NCI-H146 treated with DMSO at 0.1 percent for 48 hours (cell line): Measurements from ENCODE around the gene DMRTC1.
"Not testable (repeated sequence)": the region's sequence is repeated elsewhere in the genome, so short reads cannot be mapped to it uniquely, and the experiment has no call there.

ENCODE experiments used
- DNase-seq: peaks from one replicate; lab custom pipeline; 2025; ENCODE audit not compliant: unreplicated experiment; lab: John Stamatoyannopoulos, UW

DMRTC1 gene, protein sequence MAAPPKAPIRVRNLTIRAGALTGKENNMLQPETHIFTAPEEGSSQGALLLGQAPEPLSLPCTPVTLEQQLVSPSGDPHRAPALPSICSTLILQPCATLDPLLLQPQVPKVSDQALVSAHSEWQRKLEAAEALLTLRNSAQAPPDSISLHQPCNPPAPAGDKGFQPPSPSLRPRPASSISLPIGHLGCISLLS

DNA sequence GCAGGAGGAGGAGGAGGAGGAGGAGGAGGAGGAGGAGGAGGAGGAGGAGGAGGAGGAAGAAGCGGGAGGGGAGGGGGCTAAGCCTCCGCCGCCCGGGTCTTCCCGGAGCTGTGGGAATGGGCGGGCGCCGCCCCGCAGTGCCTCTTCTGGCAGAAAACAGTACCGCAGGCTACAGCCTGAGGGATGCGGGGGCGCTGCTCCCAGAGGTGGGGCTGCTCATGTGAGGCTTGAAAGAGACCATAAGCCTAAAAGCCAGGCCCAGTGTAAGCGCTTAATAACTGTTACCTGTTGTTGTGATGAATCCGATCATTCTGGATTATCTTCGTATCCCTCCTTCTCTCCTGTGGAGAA is at the start of gene DMRTC1:
Gene DMRTC1, minus strand, starts transcription at position 19 of the 351 bp plus-strand sequence. CDS start 68,143 bp downstream, outside the sequence.
- DNase-seq, result not testable (repeated sequence)

DNA sequence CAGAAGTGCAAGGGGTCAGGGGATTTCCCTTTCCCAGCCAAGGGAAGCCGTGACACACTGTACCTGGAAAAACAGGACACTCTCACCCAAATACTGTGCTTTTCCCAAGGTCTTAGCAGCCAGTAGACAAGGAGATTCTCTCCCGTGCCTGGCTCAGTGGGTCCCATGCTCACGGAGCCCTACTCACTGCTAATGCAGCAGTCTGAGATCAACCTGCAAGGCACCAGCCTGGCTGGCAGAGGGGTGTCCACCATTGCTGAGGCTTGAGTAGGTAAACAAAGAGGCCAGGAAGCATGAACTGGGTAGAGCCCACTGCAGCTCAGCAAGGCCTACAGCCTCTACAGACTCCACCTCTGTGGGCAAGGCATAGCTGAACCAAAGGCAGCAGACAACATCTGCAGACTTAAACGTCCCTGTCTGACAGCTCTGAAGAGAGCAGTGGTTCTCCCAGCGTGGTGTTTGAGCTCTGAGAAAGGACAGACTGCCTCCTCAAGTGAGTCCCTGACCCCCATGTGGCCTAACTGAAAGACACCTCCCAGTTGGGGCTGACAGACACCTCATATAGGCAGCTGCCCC is 37.3 kb upstream of the DMRTC1 start:
- not testable (repeated sequence) for DNase-seq

DNA sequence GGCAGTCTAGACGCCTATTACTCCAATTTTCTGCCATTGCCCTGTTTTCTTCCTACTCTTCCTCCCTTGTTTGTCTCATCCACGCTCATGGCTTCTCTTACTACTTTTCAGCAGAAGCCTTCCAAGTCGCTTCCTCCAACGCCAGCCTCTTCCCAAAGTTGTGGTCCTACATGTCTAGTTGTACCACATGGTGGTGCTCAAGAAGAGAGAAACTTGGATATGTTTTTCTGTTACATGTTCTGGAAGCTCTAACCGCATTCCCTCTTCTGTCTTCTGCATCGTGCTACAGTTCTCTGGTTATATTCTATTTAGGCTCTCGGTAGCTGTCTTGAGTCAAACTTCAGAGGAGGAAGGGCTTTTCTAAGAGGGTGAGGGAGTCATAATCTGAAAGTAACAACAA is 31.2 kb upstream of the DMRTC1 start:
- not testable (repeated sequence) for DNase-seq

DNA sequence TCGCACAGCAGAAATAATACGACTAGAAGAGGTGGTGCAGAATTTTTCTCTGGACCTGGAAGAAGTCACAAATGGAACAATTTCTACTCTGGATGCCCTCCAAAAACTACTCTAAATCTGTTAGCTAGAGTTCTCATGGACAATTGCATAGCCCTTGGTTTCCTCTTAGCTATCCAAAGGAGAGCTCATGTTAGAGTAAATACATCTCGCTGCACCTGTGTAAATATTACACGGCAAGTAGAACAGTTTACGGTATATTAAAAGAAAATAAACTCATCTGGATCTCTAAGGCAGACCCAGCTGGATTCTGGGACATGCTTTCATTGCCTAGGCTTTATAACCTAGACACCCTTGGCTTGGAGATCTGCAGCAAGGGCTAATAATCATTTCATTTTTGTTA is 28.2 kb upstream of the DMRTC1 start:
- DNase-seq, result not testable (repeated sequence)

DNA sequence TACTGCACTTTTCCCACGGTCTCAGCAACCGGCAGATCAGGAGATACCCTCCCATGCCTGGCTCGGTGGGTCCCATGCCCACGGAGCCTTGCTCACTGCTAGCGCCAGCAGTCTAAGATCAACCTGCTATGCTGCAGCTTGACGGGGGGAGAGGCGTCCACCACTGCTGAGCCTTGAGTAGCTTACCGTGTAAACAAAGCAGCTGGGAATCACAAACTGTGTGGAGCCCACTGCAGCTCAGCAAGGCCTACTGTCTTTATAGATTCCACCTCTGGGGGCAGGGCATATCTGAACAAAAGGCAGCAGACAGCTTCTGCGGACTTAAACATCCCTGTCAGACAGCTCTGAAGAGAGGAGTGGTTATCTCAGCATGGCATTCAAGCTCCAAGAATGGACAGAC is 16.3 kb upstream of the DMRTC1 start:
- DNase-seq, result not testable (repeated sequence)

- not testable (repeated sequence) for DNase-seq
Observed at GRCh38 chrX:72943035-72943818, 410 bp downstream of the DMRTC1 start.

DNA sequence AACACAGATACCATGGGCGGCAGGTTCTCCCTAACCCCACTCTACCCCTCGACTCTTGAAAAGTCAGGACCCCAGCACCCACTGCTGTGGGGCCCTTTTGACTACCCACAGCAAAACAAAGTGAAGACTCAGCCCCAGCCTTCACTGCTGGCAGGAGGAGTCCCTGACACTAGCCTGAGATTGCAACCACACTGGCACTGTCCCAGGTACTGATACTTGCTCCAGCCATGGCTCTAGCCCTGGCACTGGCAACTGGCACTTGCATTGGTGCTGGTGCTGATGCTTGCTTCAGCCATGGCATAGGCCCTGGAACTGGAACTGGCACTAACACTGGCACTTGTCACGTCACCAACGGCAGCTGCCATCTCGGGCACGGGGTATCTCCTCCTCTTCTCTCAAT is 1.4 kb downstream of the DMRTC1 start:
- not testable (repeated sequence) for DNase-seq

DNA sequence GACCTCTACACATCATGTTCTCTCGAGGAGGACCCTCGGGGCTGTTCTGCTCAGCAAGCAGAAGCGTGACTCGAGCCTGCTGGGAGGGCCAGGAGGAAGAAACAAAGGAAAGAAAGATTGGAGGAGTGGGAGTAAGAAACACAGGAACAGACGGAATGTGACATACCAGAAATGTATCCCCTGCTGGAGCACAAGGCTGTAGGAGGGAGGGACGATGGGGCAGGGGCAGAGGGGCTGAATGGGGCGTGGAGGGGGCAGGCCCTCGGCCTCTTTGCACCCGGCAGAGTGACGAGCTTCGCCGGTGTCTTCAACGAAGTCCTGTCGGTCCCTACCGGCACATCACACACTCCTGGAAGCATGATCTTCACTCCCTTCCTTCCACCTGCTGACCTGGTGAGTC is 5.7 kb downstream of the DMRTC1 start, which contains the start of gene FAM236A:
Gene FAM236A, plus strand, starts transcription at position 301 of the 400 bp plus-strand sequence. Its CDS starts 57 bp downstream, at position 358.
- not testable (repeated sequence) for DNase-seq

DNA sequence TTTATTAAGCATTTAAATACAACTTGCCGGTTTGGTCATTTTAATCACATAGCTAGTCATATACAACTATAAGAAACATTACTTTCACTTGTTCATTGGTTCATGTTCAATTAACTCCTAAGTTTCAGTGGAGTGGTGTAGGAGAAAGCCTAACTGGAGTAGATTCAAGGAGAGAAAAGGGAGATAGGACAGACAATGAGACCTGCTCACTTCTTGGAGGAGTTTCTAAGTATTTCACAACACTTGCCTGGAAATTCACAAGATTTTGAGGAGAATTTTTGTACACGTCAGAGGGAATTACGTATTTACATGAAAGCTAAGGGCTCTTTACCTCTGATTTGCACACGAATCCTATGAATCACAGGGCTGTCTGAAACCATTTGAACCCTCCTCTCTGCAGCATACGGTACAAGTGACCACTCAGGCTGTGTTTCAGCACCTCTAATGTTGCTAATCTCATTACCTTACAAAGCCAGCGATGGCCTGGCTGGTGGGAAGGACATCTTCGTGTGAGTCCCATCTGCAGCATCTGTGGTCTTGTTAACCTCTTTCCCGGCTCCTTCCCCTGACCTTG is 6.7 kb downstream of the DMRTC1 start:
- DNase-seq, result not testable (repeated sequence)

DNA sequence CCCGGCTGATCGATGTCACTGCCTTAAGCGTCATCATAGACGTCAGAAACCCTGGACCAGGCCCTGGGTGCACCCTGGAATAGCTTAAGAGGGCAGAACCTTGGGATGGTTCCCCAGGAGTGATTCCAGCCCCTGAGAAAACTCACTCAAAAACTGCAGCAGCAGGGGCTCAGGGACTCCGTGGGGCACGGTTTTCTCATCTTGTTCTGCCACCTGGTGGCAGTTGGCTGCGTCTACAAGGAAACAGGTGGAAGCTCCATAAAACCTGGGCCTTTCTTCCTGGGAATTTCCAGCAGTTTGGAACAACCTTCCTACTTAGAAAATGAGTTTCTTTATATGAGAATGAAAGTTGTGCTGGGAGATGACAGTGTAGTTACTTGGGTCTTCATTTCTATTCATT is 7.2 kb downstream of the DMRTC1 start:
- DNase-seq, result not testable (repeated sequence)

DNA sequence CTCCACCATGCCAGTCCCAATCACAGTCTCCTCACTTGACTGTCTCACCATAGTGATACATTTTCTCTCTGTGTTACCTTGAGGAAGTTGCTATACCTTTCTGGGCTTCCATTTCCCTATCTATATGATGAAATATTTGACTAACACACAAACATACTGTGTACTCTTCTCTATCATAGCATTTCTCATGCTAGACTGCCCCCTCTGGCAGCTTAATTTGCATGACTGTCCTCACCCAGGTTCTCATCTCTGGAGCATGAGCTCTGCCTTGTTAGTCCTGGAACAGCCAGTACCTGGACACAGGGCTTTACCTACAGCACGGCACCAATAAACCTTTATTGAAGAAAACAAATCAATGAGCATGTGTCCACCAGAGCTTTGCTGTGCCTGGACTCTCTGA is 11.4 kb downstream of the DMRTC1 start:
- not testable (repeated sequence) for DNase-seq

GRCh38 chrX:72916096-72916495 is 27.5 kb downstream of the DMRTC1 start:
- DNase-seq, result not testable (repeated sequence)

- DNase-seq, result not testable (repeated sequence)
Observed at GRCh38 chrX:72912315-72912714, 31.3 kb downstream of the DMRTC1 start, which contains the start of gene FAM236C. TSS of gene FAM236C (plus strand) at chrX:72912615. CDS start at chrX:72912715, 100 bp downstream.

DNA sequence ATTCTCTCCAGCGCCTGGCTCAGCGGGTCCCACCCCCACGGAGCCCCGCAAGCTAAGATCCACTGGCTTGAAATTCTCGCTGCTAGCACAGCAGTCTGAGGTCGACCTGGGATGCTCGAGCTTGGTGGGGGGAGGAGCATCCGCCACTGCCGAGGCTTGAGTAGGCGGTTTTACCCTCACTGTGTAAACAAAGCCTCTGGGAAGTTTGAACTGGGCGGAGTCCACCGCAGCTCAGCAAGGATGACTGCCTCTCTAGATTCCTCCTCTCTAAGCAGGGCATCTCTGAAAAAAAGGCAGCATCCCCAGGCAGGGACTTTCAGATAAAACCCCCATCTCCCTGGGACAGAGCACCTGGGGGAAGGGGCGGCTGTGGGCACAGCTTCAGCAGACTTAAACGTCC is 53.9 kb downstream of the DMRTC1 start:
- not testable (repeated sequence) for DNase-seq

GRCh38 chrX:72882898-72883297 is 60.7 kb downstream of the DMRTC1 start:
- DNase-seq, result not testable (repeated sequence)

DNA sequence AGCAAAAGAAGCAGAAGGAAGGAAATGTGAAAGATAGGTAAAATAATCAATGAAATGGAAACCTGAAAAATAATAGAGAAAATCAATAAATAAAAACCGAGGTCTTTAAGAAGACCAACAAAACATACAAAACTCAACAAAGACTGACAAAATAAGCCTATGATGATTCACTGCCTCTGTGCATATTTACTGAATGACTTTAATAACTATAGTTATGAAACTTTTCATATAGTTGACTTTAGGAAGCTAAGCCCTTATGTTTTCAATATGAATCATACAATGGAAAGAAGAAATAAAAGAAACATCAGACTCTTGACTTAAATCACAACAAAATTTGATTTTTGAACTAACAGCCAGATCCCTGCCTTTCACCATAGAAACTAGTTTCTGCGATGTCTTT is 106.1 kb downstream of the DMRTC1 start:
- DNase-seq, result not testable (repeated sequence)

DNA sequence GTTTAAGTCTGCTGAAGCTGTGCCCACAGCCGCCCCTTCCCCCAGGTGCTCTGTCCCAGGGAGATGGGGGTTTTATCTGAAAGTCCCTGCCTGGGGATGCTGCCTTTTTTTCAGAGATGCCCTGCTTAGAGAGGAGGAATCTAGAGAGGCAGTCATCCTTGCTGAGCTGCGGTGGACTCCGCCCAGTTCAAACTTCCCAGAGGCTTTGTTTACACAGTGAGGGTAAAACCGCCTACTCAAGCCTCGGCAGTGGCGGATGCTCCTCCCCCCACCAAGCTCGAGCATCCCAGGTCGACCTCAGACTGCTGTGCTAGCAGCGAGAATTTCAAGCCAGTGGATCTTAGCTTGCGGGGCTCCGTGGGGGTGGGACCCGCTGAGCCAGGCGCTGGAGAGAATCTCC is 112.9 kb downstream of the DMRTC1 start:
- not testable (repeated sequence) for DNase-seq
